Measurements from ENCODE around the gene INO80E.

- no peak for TF ChIP-seq CEBPB (IDR thresholded peaks at IDR 0.05)
- no peak for TF ChIP-seq CTCF (IDR thresholded peaks at IDR 0.05)
- TF ChIP-seq POLR2A (IDR thresholded peaks at IDR 0.05; ENCODE audit: low read length), result no peak
- no peak for TF ChIP-seq RAD21 (conservative IDR thresholded peaks at IDR 0.05 in 1 of 2, IDR thresholded peaks at IDR 0.05 in 1 of 2)
- no peak for TF ChIP-seq ESRRA (IDR thresholded peaks at IDR 0.05; ENCODE audit: borderline replicate concordance, low read length)
- TF ChIP-seq, protein P1, sequence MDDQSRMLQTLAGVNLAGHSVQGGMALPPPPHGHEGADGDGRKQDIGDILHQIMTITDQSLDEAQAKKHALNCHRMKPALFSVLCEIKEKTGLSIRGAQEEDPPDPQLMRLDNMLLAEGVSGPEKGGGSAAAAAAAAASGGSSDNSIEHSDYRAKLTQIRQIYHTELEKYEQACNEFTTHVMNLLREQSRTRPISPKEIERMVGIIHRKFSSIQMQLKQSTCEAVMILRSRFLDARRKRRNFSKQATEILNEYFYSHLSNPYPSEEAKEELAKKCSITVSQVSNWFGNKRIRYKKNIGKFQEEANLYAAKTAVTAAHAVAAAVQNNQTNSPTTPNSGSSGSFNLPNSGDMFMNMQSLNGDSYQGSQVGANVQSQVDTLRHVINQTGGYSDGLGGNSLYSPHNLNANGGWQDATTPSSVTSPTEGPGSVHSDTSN (IDR thresholded peaks at IDR 0.05), result no peak
- no peak for TF ChIP-seq USF2 (IDR thresholded peaks at IDR 0.05)
- TF ChIP-seq NR3C1 (IDR thresholded peaks at IDR 0.05), result no peak
- no peak for TF ChIP-seq ZNF302 (CRISPR knock-in tag; IDR thresholded peaks at IDR 0.05)
- TF ChIP-seq CBX2 (IDR thresholded peaks at IDR 0.05; ENCODE audit: borderline replicate concordance, low read depth), result no peak
- TF ChIP-seq, protein P2, sequence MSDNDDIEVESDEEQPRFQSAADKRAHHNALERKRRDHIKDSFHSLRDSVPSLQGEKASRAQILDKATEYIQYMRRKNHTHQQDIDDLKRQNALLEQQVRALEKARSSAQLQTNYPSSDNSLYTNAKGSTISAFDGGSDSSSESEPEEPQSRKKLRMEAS (IDR thresholded peaks at IDR 0.05), result no peak
- TF ChIP-seq RCOR1 (IDR thresholded peaks at IDR 0.05; ENCODE audit: low read depth, low read length), result no peak
- no peak for TF ChIP-seq NFE2L2 (conservative IDR thresholded peaks at IDR 0.05; ENCODE audit: low read length)
- TF ChIP-seq MAZ (IDR thresholded peaks at IDR 0.05; ENCODE audit: borderline replicate concordance, low read depth, low read length), result no peak
Observed at GRCh38 chr16:29990034-29990433, 6.0 kb upstream of the INO80E start.

Data from A549 (cell line).